Fibroblast of lung (primary cell): ENCODE results near the gene SLC25A1.

Experiments used
- EZH2 ChIP-seq: IDR thresholded peaks from 2 replicates; pipeline ENCODE4 v1.5.1; 2012; ENCODE audit warnings: low read length, control low read depth, mild to moderate bottlenecking; ENCODE audit errors: missing control alignments
- TF ChIP-seq, protein P1 (sequence below), 2 donors: IDR thresholded peaks in 1 of 2; conservative IDR thresholded peaks in 1 of 2; 1 replicate in 1 of 2; 2 replicates in 1 of 2; pipeline ENCODE4 v1.5.1; 2011 to 2012; ENCODE audit warnings: low read length in 2 of 2, control low read depth in 1 of 2, inconsistent platforms in 1 of 2, low read depth in 1 of 2, mild to moderate bottlenecking in 1 of 2

DNA sequence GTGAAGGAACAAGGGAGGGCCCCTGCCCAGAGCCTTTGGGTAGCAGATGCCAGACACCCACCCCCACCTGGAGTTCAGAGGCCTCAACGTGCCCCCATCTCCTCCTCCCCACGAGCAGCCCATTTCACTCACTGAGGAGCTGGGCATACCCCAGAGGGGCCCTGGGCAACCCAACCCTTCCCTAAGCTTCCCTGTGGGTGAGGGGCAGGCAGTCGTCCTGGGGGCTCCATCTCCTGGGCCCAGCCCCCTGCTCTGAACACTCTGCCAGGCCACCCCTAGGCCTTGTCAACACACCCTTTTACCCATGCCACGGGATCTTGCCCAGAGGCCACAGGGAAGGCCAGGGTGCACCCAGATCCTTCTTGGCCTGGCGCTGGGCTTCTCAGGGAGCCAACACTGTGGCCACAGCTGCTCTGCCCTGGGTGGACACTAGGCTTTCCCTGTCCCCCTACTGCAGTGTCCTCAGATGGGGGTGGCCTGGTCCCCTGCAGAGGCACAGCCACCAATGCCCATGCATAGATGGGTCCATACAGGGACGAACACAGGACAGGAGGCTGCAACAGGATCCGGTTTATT is 3.4 kb downstream of the SLC25A1 start:
- TF ChIP-seq, protein P1, sequence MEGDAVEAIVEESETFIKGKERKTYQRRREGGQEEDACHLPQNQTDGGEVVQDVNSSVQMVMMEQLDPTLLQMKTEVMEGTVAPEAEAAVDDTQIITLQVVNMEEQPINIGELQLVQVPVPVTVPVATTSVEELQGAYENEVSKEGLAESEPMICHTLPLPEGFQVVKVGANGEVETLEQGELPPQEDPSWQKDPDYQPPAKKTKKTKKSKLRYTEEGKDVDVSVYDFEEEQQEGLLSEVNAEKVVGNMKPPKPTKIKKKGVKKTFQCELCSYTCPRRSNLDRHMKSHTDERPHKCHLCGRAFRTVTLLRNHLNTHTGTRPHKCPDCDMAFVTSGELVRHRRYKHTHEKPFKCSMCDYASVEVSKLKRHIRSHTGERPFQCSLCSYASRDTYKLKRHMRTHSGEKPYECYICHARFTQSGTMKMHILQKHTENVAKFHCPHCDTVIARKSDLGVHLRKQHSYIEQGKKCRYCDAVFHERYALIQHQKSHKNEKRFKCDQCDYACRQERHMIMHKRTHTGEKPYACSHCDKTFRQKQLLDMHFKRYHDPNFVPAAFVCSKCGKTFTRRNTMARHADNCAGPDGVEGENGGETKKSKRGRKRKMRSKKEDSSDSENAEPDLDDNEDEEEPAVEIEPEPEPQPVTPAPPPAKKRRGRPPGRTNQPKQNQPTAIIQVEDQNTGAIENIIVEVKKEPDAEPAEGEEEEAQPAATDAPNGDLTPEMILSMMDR (conservative IDR thresholded peaks at IDR 0.05 in 1 of 2, IDR thresholded peaks at IDR 0.05 in 1 of 2; ENCODE audit: low read depth in 1 of 2, low read length in 2 of 2) = no peak
- no peak for TF ChIP-seq EZH2
